Measurements from ENCODE around the gene ARHGEF10L. TPM values are rescaled to one million over a fixed set of nuclear protein-coding genes. Genes with fewer than 3 reads are reported as not detected.

The ARHGEF10L gene
- total and polyA plus RNA-seq, 8 donors = 16.8 to 39.6 (median 21.1) TPM

- Histone ChIP-seq H3K4me1 (no peaks in the 10 kb centered on the region), H3K27me3 (peaks cover 0 to 18% of the 10 kb centered on the region in 2 donors), H3K36me3 (no peaks in the 10 kb centered on the region), H3K4me3 (no peak overlapping the region), H3K27ac (no peak overlapping the region), H3K9me3 (no peaks in the 10 kb centered on the region)
- TF ChIP-seq CTCF (IDR thresholded peaks at IDR 0.05) = no peak
- intact Hi-C loops (cut with DNase I) = no loop called here
- ATAC-seq (no peak), DNase-seq (no peak)
These were observed 166.9 kb downstream of the ARHGEF10L start for GRCh38 chr1:17706445-17706844.

- Histone ChIP-seq H3K27ac (no peak overlapping the region), H3K27me3 (peaks cover 0 to 32% of the 10 kb centered on the region in 2 donors), H3K4me3 (no peak overlapping the region), H3K9me3 (no peaks in the 10 kb centered on the region), H3K4me1 (no peaks in the 10 kb centered on the region), H3K36me3 (no peaks in the 10 kb centered on the region)
- no peak for TF ChIP-seq CTCF (IDR thresholded peaks at IDR 0.05)
- ATAC-seq = no peak
- DNase-seq = no peak
- intact Hi-C loops (cut with DNase I) = no loop called here
These were observed 170.5 kb downstream of the ARHGEF10L start for GRCh38 chr1:17709981-17710380.

GRCh38 chr1:17710889-17711576, 171.5 kb downstream of the ARHGEF10L start:
- ATAC-seq = no peak
- intact Hi-C loops (cut with DNase I) = no loop called here
- no peaks in the 10 kb centered on the region for H3K4me1 ChIP-seq

GRCh38 chr1:17711577-17711910, 172.0 kb downstream of the ARHGEF10L start:
- DNase-seq (no peak), ATAC-seq (no peak)
- intact Hi-C loops (cut with DNase I) = no loop called here
- Histone ChIP-seq H3K4me1 (no peaks in the 10 kb centered on the region), H3K9me3 (no peaks in the 10 kb centered on the region), H3K27me3 (peaks cover 0 to 34% of the 10 kb centered on the region in 2 donors), H3K36me3 (no peaks in the 10 kb centered on the region), H3K4me3 (no peak overlapping the region), H3K27ac (no peak overlapping the region)
- no peak for TF ChIP-seq CTCF (IDR thresholded peaks at IDR 0.05)

More at GRCh38 chr1:17710889-17711576, 171.5 kb downstream of the ARHGEF10L start:
- TF ChIP-seq CTCF (IDR thresholded peaks at IDR 0.05) = no peak
- DNase-seq = no peak
- Histone ChIP-seq H3K4me3 (no peak overlapping the region), H3K27me3 (peaks cover 0 to 34% of the 10 kb centered on the region in 2 donors), H3K36me3 (no peaks in the 10 kb centered on the region), H3K9me3 (no peaks in the 10 kb centered on the region), H3K27ac (no peak overlapping the region)

- Histone ChIP-seq H3K36me3 (no peaks in the 10 kb centered on the region), H3K9me3 (no peaks in the 10 kb centered on the region), H3K27me3 (peaks cover 0 to 30% of the 10 kb centered on the region in 2 donors), H3K4me1 (no peaks in the 10 kb centered on the region), H3K27ac (no peak overlapping the region), H3K4me3 (no peak overlapping the region)
- TF ChIP-seq CTCF (IDR thresholded peaks at IDR 0.05) = no peak
- intact Hi-C loops (cut with DNase I) = no loop called here
- no peak for DNase-seq
- no peak for ATAC-seq
These were observed 172.4 kb downstream of the ARHGEF10L start for GRCh38 chr1:17711941-17712340.
